Mesendoderm (in vitro differentiated cells): ENCODE results near the gene CDC14A.

ENCODE experiments used
- DNase-seq: peaks from one replicate; pipeline ENCODE4 v3.0.0; 2013
- H2AK5ac ChIP-seq: 2 replicates; pipeline ENCODE4 v1.6.1; 2013; ENCODE audit warnings: low read length, inconsistent platforms
- H2BK120ac ChIP-seq: 2 replicates; pipeline ENCODE4 v1.6.1; 2013; ENCODE audit warnings: low read depth, mild to moderate bottlenecking, low read length, moderate library complexity, mixed read lengths
- H2BK15ac ChIP-seq: replicated peaks from 2 replicates; pipeline ENCODE4 v1.6.1; 2013; ENCODE audit warnings: low read depth, mild to moderate bottlenecking, moderate library complexity
- H2BK5ac ChIP-seq: 2 replicates; pipeline ENCODE4 v1.6.1; 2013; ENCODE audit warnings: low read length, inconsistent platforms
- H3K18ac ChIP-seq: 2 replicates; pipeline ENCODE4 v1.6.1; 2013; ENCODE audit warnings: mild to moderate bottlenecking, low read length, mixed read lengths
- H3K23ac ChIP-seq: one replicate; pipeline ENCODE4 v1.6.1; 2013; ENCODE audit warnings: low read length
- H3K27ac ChIP-seq: 2 replicates; pipeline ENCODE4 v1.5.1; 2013; ENCODE audit warnings: low read depth, mild to moderate bottlenecking, inconsistent platforms, low read length, moderate library complexity
- H3K27me3 ChIP-seq: 2 replicates; pipeline ENCODE4 v1.6.1; 2013; ENCODE audit warnings: low read length, control low read depth, mild to moderate bottlenecking, inconsistent platforms; ENCODE audit not compliant: insufficient read depth, poor library complexity
- H3K36me3 ChIP-seq: 2 replicates; pipeline ENCODE4 v1.6.1; 2013; ENCODE audit warnings: low read length, inconsistent platforms; ENCODE audit not compliant: control insufficient read depth, insufficient read depth
- H3K4ac ChIP-seq: one replicate; pipeline ENCODE4 v1.6.1; 2013; ENCODE audit warnings: low read depth, mild to moderate bottlenecking, low read length, moderate library complexity
- H3K4me1 ChIP-seq: 2 replicates; pipeline ENCODE4 v1.6.1; 2013; ENCODE audit warnings: low read depth, low read length, inconsistent platforms; ENCODE audit not compliant: control insufficient read depth
- H3K4me2 ChIP-seq: 2 replicates; pipeline ENCODE4 v1.6.1; 2013; ENCODE audit warnings: low read length
- H3K4me3 ChIP-seq: 2 replicates; pipeline ENCODE4 v1.5.1; 2013; ENCODE audit warnings: mild to moderate bottlenecking, low read length
- H3K56ac ChIP-seq: one replicate; pipeline ENCODE4 v1.6.1; 2013; ENCODE audit warnings: low read length
- H3K79me1 ChIP-seq: 2 replicates; pipeline ENCODE4 v1.6.1; 2013; ENCODE audit warnings: low read length, inconsistent platforms
- H3K79me2 ChIP-seq: 2 replicates; pipeline ENCODE4 v1.6.1; 2013; ENCODE audit warnings: mild to moderate bottlenecking, low read length; ENCODE audit not compliant: control insufficient read depth, insufficient read depth
- H3K9ac ChIP-seq: 2 replicates; pipeline ENCODE4 v1.6.1; 2013; ENCODE audit warnings: low read length, inconsistent platforms
- H4K5ac ChIP-seq: one replicate; pipeline ENCODE4 v1.6.1; 2013; ENCODE audit warnings: low read length
- H4K8ac ChIP-seq: one replicate; pipeline ENCODE4 v1.6.1; 2013; ENCODE audit warnings: low read depth, mild to moderate bottlenecking, control low read depth, low read length, moderate library complexity
- WGBS: extraction: QIAGEN DNeasy Blood & Tissue Kit; methylation state at CpG from one replicate; pipeline ENCODE4 v1.1.7; 2013; ENCODE audit warnings: low lambda C conversion rate, missing lambda C conversion rate; ENCODE audit not compliant: insufficient coverage; ENCODE audit errors: extremely low coverage; 5-methylcytosine and 5-hydroxymethylcytosine counted together

The CDC14A gene

GRCh38 chr1:100360790-100361510 is 8.6 kb downstream of the CDC14A start:
- WGBS = no CpG with 5 or more reads among the region's 2 CpGs

GRCh38 chr1:100361511-100362089 is 9.3 kb downstream of the CDC14A start:
- no peak overlapping the region for H3K4me3 ChIP-seq

More at GRCh38 chr1:100360790-100361510, 8.6 kb downstream of the CDC14A start:
- no peak overlapping the region for H3K4me3 ChIP-seq
- no peak overlapping the region for H4K5ac ChIP-seq
- no peaks in the 10 kb centered on the region for H3K36me3 ChIP-seq
- no peak overlapping the region for H4K8ac ChIP-seq
- H2BK120ac ChIP-seq = no peak overlapping the region
- peak; percentile 83 for DNase-seq
- H3K4ac ChIP-seq = no peak overlapping the region
- H3K9ac ChIP-seq = no peak overlapping the region
- H3K4me2 ChIP-seq = no peak overlapping the region
- no peak overlapping the region for H2BK15ac ChIP-seq
- H3K79me2 ChIP-seq = peaks cover 35% of the 10 kb centered on the region
- peak overlapping the region; percentile 56 for H2AK5ac ChIP-seq
- no peak overlapping the region for H3K23ac ChIP-seq
- no peaks in the 10 kb centered on the region for H3K27me3 ChIP-seq
- no peak overlapping the region for H3K27ac ChIP-seq
- no peak overlapping the region for H2BK5ac ChIP-seq
- H3K56ac ChIP-seq = no peak overlapping the region
- peaks cover 22% of the 10 kb centered on the region for H3K79me1 ChIP-seq
- peaks cover 10% of the 10 kb centered on the region for H3K4me1 ChIP-seq
- peak overlapping the region; percentile 1 for H3K18ac ChIP-seq

GRCh38 chr1:100362821-100363466 is 10.6 kb downstream of the CDC14A start:
- DNase-seq = peak; percentile 84
- Histone ChIP-seq H3K4me3 (no peak overlapping the region), H3K4me2 (no peak overlapping the region), H4K5ac (no peak overlapping the region), H3K23ac (no peak overlapping the region), H4K8ac (peak overlapping the region; percentile 81), H3K4me1 (peaks cover 10% of the 10 kb centered on the region), H3K79me1 (peaks cover 21% of the 10 kb centered on the region), H3K27me3 (no peaks in the 10 kb centered on the region), H3K4ac (no peak overlapping the region), H3K18ac (no peak overlapping the region), H2BK15ac (no peak overlapping the region), H3K56ac (no peak overlapping the region), H3K79me2 (peaks cover 31% of the 10 kb centered on the region), H3K36me3 (no peaks in the 10 kb centered on the region), H3K27ac (no peak overlapping the region), H2BK5ac (no peak overlapping the region), H2BK120ac (no peak overlapping the region), H2AK5ac (no peak overlapping the region), H3K9ac (no peak overlapping the region)
- WGBS = no CpG with 5 or more reads among the region's 16 CpGs

More at GRCh38 chr1:100361511-100362089, 9.3 kb downstream of the CDC14A start:
- H3K4me2 ChIP-seq = no peak overlapping the region
- H3K27ac ChIP-seq = no peak overlapping the region
- no peak overlapping the region for H2BK120ac ChIP-seq
- DNase-seq = no peak
- peaks cover 10% of the 10 kb centered on the region for H3K4me1 ChIP-seq
- WGBS = no CpG with 5 or more reads among the region's 5 CpGs
- H3K79me1 ChIP-seq = peaks cover 22% of the 10 kb centered on the region
- H4K8ac ChIP-seq = no peak overlapping the region
- H3K79me2 ChIP-seq = peaks cover 33% of the 10 kb centered on the region
- no peak overlapping the region for H3K23ac ChIP-seq
- H3K4ac ChIP-seq = no peak overlapping the region
- H2BK15ac ChIP-seq = no peak overlapping the region
- H3K9ac ChIP-seq = peak overlapping the region; percentile 39
- no peak overlapping the region for H4K5ac ChIP-seq
- H3K18ac ChIP-seq = peak overlapping the region; percentile 1
- H3K27me3 ChIP-seq = no peaks in the 10 kb centered on the region
- no peaks in the 10 kb centered on the region for H3K36me3 ChIP-seq
- no peak overlapping the region for H2BK5ac ChIP-seq
- H3K56ac ChIP-seq = no peak overlapping the region
- peak overlapping the region; percentile 81 for H2AK5ac ChIP-seq

DNA sequence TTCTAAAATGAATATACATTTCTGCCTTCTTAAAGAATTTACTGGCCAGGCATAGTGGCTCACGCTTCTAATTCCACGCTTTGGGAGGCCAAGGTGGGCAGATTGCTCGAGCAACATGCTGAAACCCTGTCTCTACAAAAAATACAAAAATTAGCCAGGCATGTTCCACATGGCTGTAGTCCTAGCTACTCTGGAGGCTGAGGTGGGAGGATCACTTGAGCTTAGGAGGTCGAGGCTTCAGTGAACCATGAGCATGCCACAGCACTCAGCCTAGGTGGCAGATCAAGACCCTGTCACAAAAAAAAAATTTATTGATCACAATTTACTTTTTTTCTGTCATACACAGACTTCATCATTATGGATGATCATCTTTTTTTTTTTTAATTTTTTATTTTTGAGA is 11.5 kb downstream of the CDC14A start:
- Histone ChIP-seq H3K9ac (no peak overlapping the region), H3K4ac (no peak overlapping the region), H3K27me3 (no peaks in the 10 kb centered on the region), H3K4me3 (no peak overlapping the region), H2AK5ac (no peak overlapping the region), H3K18ac (no peak overlapping the region), H3K79me2 (peaks cover 33% of the 10 kb centered on the region), H2BK120ac (no peak overlapping the region), H2BK15ac (no peak overlapping the region), H4K5ac (no peak overlapping the region), H4K8ac (no peak overlapping the region), H3K56ac (no peak overlapping the region), H3K4me2 (no peak overlapping the region), H3K4me1 (peaks cover 10% of the 10 kb centered on the region), H3K36me3 (no peaks in the 10 kb centered on the region), H3K79me1 (peaks cover 23% of the 10 kb centered on the region), H3K27ac (no peak overlapping the region), H2BK5ac (no peak overlapping the region), H3K23ac (no peak overlapping the region)
- no CpG with 5 or more reads among the region's 4 CpGs for WGBS
- no peak for DNase-seq

- no peak overlapping the region for H3K4me3 ChIP-seq
- H3K56ac ChIP-seq = no peak overlapping the region
- H2AK5ac ChIP-seq = no peak overlapping the region
- no peak overlapping the region for H3K9ac ChIP-seq
- H3K27me3 ChIP-seq = no peaks in the 10 kb centered on the region
- peaks cover 19% of the 10 kb centered on the region for H3K79me1 ChIP-seq
- no peak overlapping the region for H2BK5ac ChIP-seq
- peak overlapping the region; percentile 10 for H3K18ac ChIP-seq
- WGBS = no CpG with 5 or more reads among the region's 3 CpGs
- no peak overlapping the region for H3K23ac ChIP-seq
- no peak overlapping the region for H3K27ac ChIP-seq
- H3K4ac ChIP-seq = no peak overlapping the region
- H4K8ac ChIP-seq = no peak overlapping the region
- peaks cover 10% of the 10 kb centered on the region for H3K4me1 ChIP-seq
- DNase-seq = no peak
- no peak overlapping the region for H4K5ac ChIP-seq
- H3K79me2 ChIP-seq = peaks cover 28% of the 10 kb centered on the region
- no peak overlapping the region for H2BK120ac ChIP-seq
- H2BK15ac ChIP-seq = no peak overlapping the region
- H3K36me3 ChIP-seq = no peaks in the 10 kb centered on the region
- H3K4me2 ChIP-seq = no peak overlapping the region
Observed at GRCh38 chr1:100364697-100365096, 12.4 kb downstream of the CDC14A start.
